HCEC 1CT (cell line): ENCODE data around the gene UHRF1.
"Not testable (repeated sequence)": the region's sequence is repeated elsewhere in the genome, so short reads cannot be mapped to it uniquely, and the experiment has no call there.

ENCODE experiments used
- DNase-seq: peaks from one replicate; pipeline ENCODE4 v3.0.0-alpha.2; 2017

Gene UHRF1

DNA sequence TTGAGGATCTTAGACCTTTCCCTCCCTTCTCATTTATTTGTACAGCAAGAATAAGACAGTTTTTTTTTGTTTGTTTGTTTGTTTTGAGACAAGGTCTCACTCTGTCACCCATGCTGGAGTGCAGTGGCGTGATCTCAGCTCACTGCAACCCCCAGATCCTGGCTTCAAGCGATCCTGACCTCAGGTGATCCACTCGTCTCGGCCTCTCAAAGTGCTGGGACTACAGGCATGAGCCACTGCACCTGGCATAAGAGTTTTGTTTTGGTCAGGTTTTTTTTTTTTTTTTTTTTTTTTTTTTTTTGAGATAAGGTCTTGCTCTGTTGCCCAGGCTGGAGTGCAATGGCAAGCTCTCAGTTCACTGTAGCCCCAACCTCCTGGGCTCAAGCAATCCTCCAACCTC is 29.2 kb downstream of the UHRF1 start:
- not testable (repeated sequence) for DNase-seq

GRCh38 chr19:4939466-4939865 is 30.2 kb downstream of the UHRF1 start:
- no peak for DNase-seq

- DNase-seq = not testable (repeated sequence)
Measured at GRCh38 chr19:4941638-4942169, 32.4 kb downstream of the UHRF1 start.

DNA sequence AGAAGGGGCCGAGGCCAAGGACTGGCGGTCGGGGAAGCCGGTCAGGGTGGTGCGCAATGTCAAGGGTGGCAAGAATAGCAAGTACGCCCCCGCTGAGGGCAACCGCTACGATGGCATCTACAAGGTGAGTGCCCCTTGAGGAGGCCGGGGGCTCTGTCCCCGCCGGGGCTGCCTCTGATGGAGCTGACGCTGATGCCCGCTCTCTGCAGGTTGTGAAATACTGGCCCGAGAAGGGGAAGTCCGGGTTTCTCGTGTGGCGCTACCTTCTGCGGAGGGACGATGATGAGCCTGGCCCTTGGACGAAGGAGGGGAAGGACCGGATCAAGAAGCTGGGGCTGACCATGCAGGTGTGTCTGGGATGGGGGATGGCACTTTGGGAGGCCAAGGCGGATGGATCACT is 41.3 kb downstream of the UHRF1 start:
- not testable (repeated sequence) for DNase-seq

GRCh38 chr19:4951656-4952055 is 42.4 kb downstream of the UHRF1 start:
- DNase-seq = no peak

- no peak for DNase-seq
Measured at GRCh38 chr19:4952945-4953344, 43.6 kb downstream of the UHRF1 start.

GRCh38 chr19:4954320-4955149 is 45.2 kb downstream of the UHRF1 start:
- DNase-seq = not testable (repeated sequence)

- DNase-seq = no peak
Measured at GRCh38 chr19:4955274-4955673, 46.0 kb downstream of the UHRF1 start.

- DNase-seq = no peak
Measured at GRCh38 chr19:4957981-4958380, 48.7 kb downstream of the UHRF1 start.

- DNase-seq = no peak
Measured at GRCh38 chr19:4962085-4962619, 52.9 kb downstream of the UHRF1 start.

DNA sequence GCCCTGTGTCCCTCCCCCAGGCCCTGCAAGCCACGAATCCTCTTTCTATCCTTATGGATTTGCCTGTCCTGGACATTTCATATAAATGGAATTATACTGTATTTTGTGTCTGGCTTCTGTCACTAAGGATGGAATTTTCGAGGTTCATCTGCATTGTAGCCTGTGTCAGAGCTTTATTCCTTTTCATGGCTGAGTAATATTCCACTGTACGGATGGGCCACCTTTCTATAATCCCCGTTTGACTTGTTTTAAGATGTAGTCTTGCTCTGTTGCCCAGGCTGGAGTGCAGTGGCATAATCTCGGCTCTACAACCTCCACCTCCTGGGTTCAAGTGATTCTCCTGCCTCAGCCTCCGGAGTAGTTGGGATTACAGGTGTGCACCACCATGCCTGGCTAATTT is 55.8 kb downstream of the UHRF1 start:
- no peak for DNase-seq

- DNase-seq = no peak
Measured at GRCh38 chr19:4966591-4966990, 57.3 kb downstream of the UHRF1 start.

- peak; percentile 76 for DNase-seq
Measured at GRCh38 chr19:4967738-4968461, 58.6 kb downstream of the UHRF1 start.

DNA sequence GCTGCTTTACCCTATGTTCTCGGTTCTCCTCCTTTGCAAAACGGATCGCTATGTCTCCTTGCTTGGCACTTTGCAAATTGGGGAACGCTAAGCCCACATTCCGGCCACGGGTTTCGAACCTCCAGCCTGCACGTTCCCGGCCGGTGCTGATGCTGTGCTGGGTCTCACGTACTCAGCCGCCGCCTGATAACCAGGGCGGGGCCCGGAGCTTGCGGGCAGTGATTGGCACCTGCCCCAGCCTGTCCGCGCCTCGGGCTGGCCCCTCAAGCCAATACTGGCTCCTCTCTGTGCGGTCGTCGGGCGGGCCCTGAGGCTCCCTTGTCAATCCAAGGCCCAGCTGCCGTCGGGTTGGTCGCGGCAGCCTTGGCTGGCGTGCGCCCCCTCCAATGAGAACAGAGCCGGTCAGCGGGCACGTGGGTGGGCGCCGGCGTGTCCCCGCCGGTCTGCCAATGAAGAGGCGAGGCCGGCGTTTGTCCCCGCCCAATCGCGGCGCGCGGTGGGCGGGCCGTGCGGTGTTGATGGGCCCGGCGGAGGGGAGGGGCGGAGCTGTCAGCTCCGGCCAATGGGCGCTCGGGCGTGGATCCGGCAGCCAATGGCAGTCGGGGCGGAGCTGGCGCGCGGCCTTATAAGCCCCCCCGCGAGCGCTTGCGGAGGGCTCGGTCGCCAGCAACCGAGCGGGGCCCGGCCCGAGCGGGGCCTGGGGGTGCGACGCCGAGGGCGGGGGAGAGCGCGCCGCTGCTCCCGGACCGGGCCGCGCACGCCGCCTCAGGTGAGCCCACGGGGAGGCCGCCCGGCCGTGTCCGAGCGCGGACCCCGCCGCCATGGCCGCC is 59.4 kb downstream of the UHRF1 start, which contains the start of gene KDM4B:
KDM4B (plus strand) TSS at position 652 of the 830 bp plus-strand sequence. CDS start 63,778 bp downstream, outside the sequence.
- peak; percentile 99 for DNase-seq

GRCh38 chr19:4969292-4969771 is 60.0 kb downstream of the UHRF1 start:
- DNase-seq = no peak

- DNase-seq = peak; percentile 25
Measured at GRCh38 chr19:4969772-4970531, 60.7 kb downstream of the UHRF1 start.

DNA sequence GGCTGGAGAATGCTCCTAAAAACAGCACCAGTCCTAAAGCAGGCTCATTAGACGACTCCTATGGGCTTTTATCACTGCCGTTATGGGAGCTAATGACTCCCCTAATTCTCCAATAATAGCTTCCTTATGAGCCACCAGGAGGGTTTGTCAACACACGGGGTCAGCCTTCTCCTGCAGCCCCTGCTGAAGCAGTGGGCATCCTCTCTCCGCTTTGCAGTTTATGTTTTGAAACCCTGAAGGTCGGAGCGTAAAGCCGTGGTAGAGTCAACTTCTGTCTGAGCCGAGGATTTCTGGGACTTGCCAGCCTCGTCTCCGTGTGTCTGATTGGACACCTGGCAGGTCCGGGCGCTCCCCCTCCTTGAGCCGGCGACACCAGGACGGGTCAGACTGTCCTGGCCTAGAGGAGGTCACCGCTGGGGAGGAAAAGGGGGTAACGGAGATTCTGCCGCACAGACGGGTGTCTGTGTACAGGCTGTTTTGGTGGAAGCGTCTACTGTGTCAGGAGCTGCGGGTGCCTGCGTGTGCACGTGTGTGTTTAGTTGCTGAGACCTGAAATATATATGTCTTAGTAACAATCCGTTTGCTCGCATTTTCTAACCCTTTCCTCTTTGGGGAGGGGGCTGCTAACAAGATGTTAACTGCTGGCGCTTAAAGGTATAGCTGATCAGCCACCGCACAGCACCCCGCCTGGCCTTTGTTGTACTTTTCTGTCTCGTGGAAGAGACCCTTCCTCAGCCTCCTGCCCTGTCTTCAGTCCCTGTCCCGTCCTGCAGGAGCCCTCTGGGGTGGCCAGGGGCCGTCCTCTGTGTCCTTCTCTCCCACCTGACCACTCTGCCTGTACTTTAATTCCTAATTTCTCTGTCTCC is 61.5 kb downstream of the UHRF1 start:
- DNase-seq = no peak

DNA sequence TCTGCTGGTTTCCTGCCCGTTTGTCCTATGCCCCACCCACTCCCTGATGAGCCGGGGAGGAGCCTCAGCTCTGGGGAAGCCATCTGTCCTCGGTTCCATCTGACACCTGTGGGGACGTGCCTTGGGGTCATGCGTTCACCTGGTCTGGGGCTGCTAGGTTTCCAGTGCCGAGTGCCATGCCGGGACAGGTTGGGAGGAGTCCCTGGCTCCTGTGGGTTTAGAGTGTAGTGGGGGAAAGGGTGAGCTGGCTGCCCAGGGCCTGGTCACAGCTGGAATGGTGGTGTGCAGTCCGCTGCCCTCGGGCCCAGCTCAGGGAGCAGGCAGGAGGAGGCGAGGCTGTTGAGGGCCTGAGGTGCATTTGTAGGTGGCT is 62.1 kb downstream of the UHRF1 start:
- no peak for DNase-seq

- DNase-seq = no peak
Measured at GRCh38 chr19:4971816-4972495, 62.7 kb downstream of the UHRF1 start.
